ENCODE results near the gene CUEDC1. TPM values are rescaled to one million over a fixed set of nuclear protein-coding genes. Genes with fewer than 3 reads are reported as not detected.

The CUEDC1 gene
- total RNA-seq, 2 donors from 2014 or later = 33.0 to 44.9 TPM

- 2% methylated on average over 46 of the region's 54 CpGs for WGBS
- H3K27me3 ChIP-seq (replicated peaks; ENCODE audit: insufficient read depth) = no peaks in the 10 kb centered on the region
- no peaks in the 10 kb centered on the region for H3K9me3 ChIP-seq
- TF ChIP-seq CTCF (IDR thresholded peaks at IDR 0.05) (no peak), POLR2AphosphoS5 (IDR thresholded peaks at IDR 0.05) (no peak), POLR2A (IDR thresholded peaks at IDR 0.05) (no peak)
- peak; percentile 64 for DNase-seq (ENCODE audit: low spot score)
- peak overlapping the region; percentile 93 to 96 for H3K27ac ChIP-seq
- peaks cover 4% of the 10 kb centered on the region for H3K4me1 ChIP-seq (replicated peaks)
- peak overlapping the region; percentile 80 for H3K4me3 ChIP-seq
- no peaks in the 10 kb centered on the region for H3K36me3 ChIP-seq
- intact Hi-C loops (cut with DNase I) = loop anchor here (5.0 kb wide), 1 partner anchor 96 kb away; no protein-coding TSS in a partner anchor
Measured at GRCh38 chr17:57988301-57989250, 33.4 kb upstream of the CUEDC1 start.

GRCh38 chr17:57987581-57988300 lies 32.5 kb upstream of the CUEDC1 start, which contains the start of gene VEZF1:
TSS of gene VEZF1 (minus strand) at chr17:57988254. CDS start at chr17:57988111, 143 bp downstream.
- intact Hi-C loops (cut with DNase I) = loop anchor here (2.0 to 5.0 kb wide), 2 partner anchors 41 to 95 kb away; no protein-coding TSS in a partner anchor
- H3K27me3 ChIP-seq (replicated peaks; ENCODE audit: insufficient read depth) = no peaks in the 10 kb centered on the region
- H3K36me3 ChIP-seq = no peaks in the 10 kb centered on the region
- no peaks in the 10 kb centered on the region for H3K9me3 ChIP-seq
- TF ChIP-seq CTCF (IDR thresholded peaks at IDR 0.05) = no peak
- peak; percentile 42 for TF ChIP-seq POLR2A (IDR thresholded peaks at IDR 0.05)
- peak; percentile 20 for TF ChIP-seq POLR2AphosphoS5 (IDR thresholded peaks at IDR 0.05)
- H3K27ac ChIP-seq = peak within 1 kb of the TSS; percentile 93 to 96
- peak; percentile 65 for DNase-seq (ENCODE audit: low spot score)
- H3K4me3 ChIP-seq = peak within 1 kb of the TSS; percentile 80
- H3K4me1 ChIP-seq (replicated peaks) = peaks cover 4% of the 10 kb centered on the region
- WGBS = under 1% methylated on average over 53 of the region's 74 CpGs

GRCh38 chr17:57986841-57987580 lies 31.8 kb upstream of the CUEDC1 start:
- Histone ChIP-seq H3K27me3 (replicated peaks; ENCODE audit: insufficient read depth) (no peaks in the 10 kb centered on the region), H3K27ac (peak overlapping the region; percentile 93 to 96), H3K4me1 (replicated peaks) (peaks cover 7% of the 10 kb centered on the region), H3K9me3 (no peaks in the 10 kb centered on the region), H3K4me3 (peak overlapping the region; percentile 80), H3K36me3 (no peaks in the 10 kb centered on the region)
- peak; percentile 37 for DNase-seq (ENCODE audit: low spot score)
- under 1% methylated on average over 38 of the region's 38 CpGs for WGBS
- intact Hi-C loops (cut with DNase I) = loop anchor here (2.0 to 5.0 kb wide), 2 partner anchors 40 to 95 kb away; no protein-coding TSS in a partner anchor
- TF ChIP-seq CTCF (IDR thresholded peaks at IDR 0.05) = no peak
- TF ChIP-seq POLR2AphosphoS5 (IDR thresholded peaks at IDR 0.05) = no peak
- TF ChIP-seq POLR2A (IDR thresholded peaks at IDR 0.05) = no peak

GRCh38 chr17:57985675-57985974 lies 30.4 kb upstream of the CUEDC1 start:
- DNase-seq (ENCODE audit: low spot score) = no peak
- TF ChIP-seq POLR2A (IDR thresholded peaks at IDR 0.05) (peak; percentile 5), POLR2AphosphoS5 (IDR thresholded peaks at IDR 0.05) (peak; percentile 50), CTCF (IDR thresholded peaks at IDR 0.05) (no peak)
- H3K4me1 ChIP-seq (replicated peaks) = peaks cover 10% of the 10 kb centered on the region
- peak overlapping the region; percentile 93 to 96 for H3K27ac ChIP-seq
- no peak overlapping the region for H3K4me3 ChIP-seq
- no peaks in the 10 kb centered on the region for H3K27me3 ChIP-seq (replicated peaks; ENCODE audit: insufficient read depth)
- 3% methylated on average over 1 of the region's 1 CpG for WGBS
- intact Hi-C loops (cut with DNase I) = loop anchor here (5.0 kb wide), 1 partner anchor 93 kb away; no protein-coding TSS in a partner anchor
- no peaks in the 10 kb centered on the region for H3K9me3 ChIP-seq
- no peaks in the 10 kb centered on the region for H3K36me3 ChIP-seq

Measured in prostate gland (tissue), 2 donors.